ENCODE results near the gene PROCA1.
A peak's percentile ranks its signal among the peaks of the same experiment; 100 is the strongest.
"Not testable (repeated sequence)": the region's sequence is repeated elsewhere in the genome, so short reads cannot be mapped to it uniquely, and the experiment has no call there.

The PROCA1 gene

GRCh38 chr17:28724500-28725165 is 12.9 kb upstream of the PROCA1 start:
- no peak for DNase-seq

- not testable (repeated sequence) for DNase-seq
Observed at GRCh38 chr17:28723836-28724499, 12.3 kb upstream of the PROCA1 start.

GRCh38 chr17:28723159-28723835 is 11.6 kb upstream of the PROCA1 start:
- no peak for DNase-seq

GRCh38 chr17:28722417-28723158 is 10.9 kb upstream of the PROCA1 start:
- no peak for DNase-seq

GRCh38 chr17:28720997-28721329 is 9.3 kb upstream of the PROCA1 start:
- not testable (repeated sequence) for DNase-seq

- no peak for DNase-seq
Observed at GRCh38 chr17:28720247-28720996, 8.7 kb upstream of the PROCA1 start.

- DNase-seq: no peak
Observed at GRCh38 chr17:28719021-28719433, 7.3 kb upstream of the PROCA1 start.

- DNase-seq: no peak
Observed at GRCh38 chr17:28718333-28719020, 6.8 kb upstream of the PROCA1 start.

GRCh38 chr17:28717578-28718332 is 6.1 kb upstream of the PROCA1 start, which contains the start of gene RAB34:
RAB34 (minus strand) TSS chr17:28717868; CDS start chr17:28717266, 602 bp downstream.
- no peak for DNase-seq

GRCh38 chr17:28716740-28717577 is 5.3 kb upstream of the PROCA1 start:
- no peak for DNase-seq

- no peak for DNase-seq
Observed at GRCh38 chr17:28715217-28715616, 3.5 kb upstream of the PROCA1 start.

GRCh38 chr17:28714281-28714680 is 2.6 kb upstream of the PROCA1 start:
- DNase-seq: no peak

- no peak for DNase-seq
Observed at GRCh38 chr17:28712705-28713415, 1.2 kb upstream of the PROCA1 start.

- DNase-seq: no peak
Observed at GRCh38 chr17:28712032-28712704, 480 bp upstream of the PROCA1 start.

GRCh38 chr17:28710861-28711722 is 596 bp downstream of the PROCA1 start:
- DNase-seq: peak; percentile 72

GRCh38 chr17:28707339-28707720 is 4.4 kb downstream of the PROCA1 start:
- no peak for DNase-seq

GRCh38 chr17:28706471-28707338 is 5.0 kb downstream of the PROCA1 start:
- DNase-seq: no peak

Data from NCI-H2107 (cell line).